Stomach (tissue), 4 donors: Measurements from ENCODE around the gene ANGEL1.

Experiments used
- EP300 ChIP-seq: sonication (generic); formaldehyde crosslinking; IDR thresholded peaks from one replicate; pipeline ENCODE4 v1.6.1; 2017; ENCODE audit warnings: antibody characterized with exemption
- POLR2A ChIP-seq, 4 donors: fragments of 450-650 bp; IDR thresholded peaks; one replicate each; pipeline ENCODE4 v1.6.1; 2016; ENCODE audit warnings: antibody characterized with exemption in 4 of 4, control low read depth in 2 of 4, mild to moderate bottlenecking in 1 of 4, moderate library complexity in 1 of 4
- POLR2AphosphoS5 ChIP-seq, 3 donors: sonication (generic); formaldehyde crosslinking; IDR thresholded peaks; one replicate each; pipeline ENCODE4 v1.6.1; 2016; ENCODE audit warnings: antibody characterized with exemption in 3 of 3
- TF ChIP-seq, protein P1 (sequence below), 7 experiments: fragments of 450-650 bp in 4 of 7; fragments of 200-600 bp in 3 of 7; sonication (generic) in 3 of 7; IDR thresholded peaks; one replicate each; pipeline ENCODE4 v1.5.1; 2016 to 2019; ENCODE audit warnings: antibody characterized with exemption in 7 of 7, control low read depth in 2 of 7, mild to moderate bottlenecking in 1 of 7

DNA sequence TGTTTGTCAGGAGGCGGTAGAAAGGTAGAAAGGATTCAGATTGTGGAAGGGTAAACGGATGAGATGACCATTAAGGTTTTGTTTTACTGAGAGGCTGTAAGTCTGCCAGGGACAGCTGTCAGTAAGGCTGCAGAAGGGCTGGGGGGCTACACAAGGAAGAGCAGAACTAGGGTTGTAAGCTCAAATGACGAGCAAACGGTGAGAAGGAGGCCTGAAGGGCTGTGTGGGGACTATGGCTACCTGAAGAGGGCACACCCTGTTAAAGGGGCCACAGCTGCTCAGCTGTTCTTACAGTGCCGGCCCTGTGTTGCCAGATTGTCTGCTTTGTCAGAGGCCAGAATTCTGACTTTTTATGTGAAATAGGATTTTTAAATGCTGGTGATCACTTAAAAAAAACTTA is 32.3 kb downstream of the ANGEL1 start:
- TF ChIP-seq, protein P1, sequence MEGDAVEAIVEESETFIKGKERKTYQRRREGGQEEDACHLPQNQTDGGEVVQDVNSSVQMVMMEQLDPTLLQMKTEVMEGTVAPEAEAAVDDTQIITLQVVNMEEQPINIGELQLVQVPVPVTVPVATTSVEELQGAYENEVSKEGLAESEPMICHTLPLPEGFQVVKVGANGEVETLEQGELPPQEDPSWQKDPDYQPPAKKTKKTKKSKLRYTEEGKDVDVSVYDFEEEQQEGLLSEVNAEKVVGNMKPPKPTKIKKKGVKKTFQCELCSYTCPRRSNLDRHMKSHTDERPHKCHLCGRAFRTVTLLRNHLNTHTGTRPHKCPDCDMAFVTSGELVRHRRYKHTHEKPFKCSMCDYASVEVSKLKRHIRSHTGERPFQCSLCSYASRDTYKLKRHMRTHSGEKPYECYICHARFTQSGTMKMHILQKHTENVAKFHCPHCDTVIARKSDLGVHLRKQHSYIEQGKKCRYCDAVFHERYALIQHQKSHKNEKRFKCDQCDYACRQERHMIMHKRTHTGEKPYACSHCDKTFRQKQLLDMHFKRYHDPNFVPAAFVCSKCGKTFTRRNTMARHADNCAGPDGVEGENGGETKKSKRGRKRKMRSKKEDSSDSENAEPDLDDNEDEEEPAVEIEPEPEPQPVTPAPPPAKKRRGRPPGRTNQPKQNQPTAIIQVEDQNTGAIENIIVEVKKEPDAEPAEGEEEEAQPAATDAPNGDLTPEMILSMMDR (IDR thresholded peaks at IDR 0.05), result no peak
- no peak for TF ChIP-seq EP300
- no peak for TF ChIP-seq POLR2A (IDR thresholded peaks at IDR 0.05)
- TF ChIP-seq POLR2AphosphoS5 (IDR thresholded peaks at IDR 0.05), result no peak
